Nephron (organoid): ENCODE results near the gene CTH.
"Not testable (repeated sequence)": the region's sequence is repeated elsewhere in the genome, so short reads cannot be mapped to it uniquely, and the experiment has no call there.

Experiments used
- H3K27ac Mint-ChIP-seq, 3 experiments: 2 replicates each; pipeline ENCODE4 v1.8.0; 2020; ENCODE audit warnings: mixed read lengths in 3 of 3, mild to moderate bottlenecking in 2 of 3, moderate library complexity in 1 of 3
- H3K27me3 Mint-ChIP-seq: 2 replicates; pipeline ENCODE4 v1.8.0; 2021; ENCODE audit warnings: low read depth, mild to moderate bottlenecking, moderate library complexity, mixed read lengths
- H3K36me3 Mint-ChIP-seq: 2 replicates; pipeline ENCODE4 v1.8.0; 2020; ENCODE audit warnings: low read depth, mixed read lengths
- H3K4me1 Mint-ChIP-seq: 2 replicates; pipeline ENCODE4 v1.8.0; 2020; ENCODE audit warnings: mixed read lengths
- H3K4me3 Mint-ChIP-seq, 3 experiments: 2 replicates each; pipeline ENCODE4 v1.8.0; 2020; ENCODE audit warnings: mild to moderate bottlenecking in 3 of 3, mixed read lengths in 3 of 3, moderate library complexity in 2 of 3
- H3K9me3 Mint-ChIP-seq: 2 replicates; pipeline ENCODE4 v1.8.0; 2020; ENCODE audit warnings: mixed read lengths
- CTCF ChIP-seq, 3 experiments: fragments of 200-600 bp; sonication (generic); IDR thresholded peaks; one replicate each; pipeline ENCODE4 v1.5.0; 2021; ENCODE audit warnings: antibody characterized with exemption in 3 of 3; ENCODE audit not compliant: unreplicated experiment in 3 of 3

CTH gene

GRCh38 chr1:70468180-70468579, 57.1 kb downstream of the CTH start:
- H3K27ac Mint-ChIP-seq, result no peak overlapping the region
- no peaks in the 10 kb centered on the region for H3K4me1 Mint-ChIP-seq
- no peaks in the 10 kb centered on the region for H3K27me3 Mint-ChIP-seq
- H3K9me3 Mint-ChIP-seq, result no peaks in the 10 kb centered on the region
- no peak overlapping the region for H3K4me3 Mint-ChIP-seq
- no peaks in the 10 kb centered on the region for H3K36me3 Mint-ChIP-seq
- TF ChIP-seq CTCF (IDR thresholded peaks at IDR 0.05; ENCODE audit: unreplicated experiment in 3 of 3), result no peak

GRCh38 chr1:70469184-70469583, 58.1 kb downstream of the CTH start:
- H3K9me3 Mint-ChIP-seq, H3K27ac Mint-ChIP-seq, H3K4me1 Mint-ChIP-seq, H3K36me3 Mint-ChIP-seq, H3K4me3 Mint-ChIP-seq, H3K27me3 Mint-ChIP-seq: not testable (repeated sequence)

DNA sequence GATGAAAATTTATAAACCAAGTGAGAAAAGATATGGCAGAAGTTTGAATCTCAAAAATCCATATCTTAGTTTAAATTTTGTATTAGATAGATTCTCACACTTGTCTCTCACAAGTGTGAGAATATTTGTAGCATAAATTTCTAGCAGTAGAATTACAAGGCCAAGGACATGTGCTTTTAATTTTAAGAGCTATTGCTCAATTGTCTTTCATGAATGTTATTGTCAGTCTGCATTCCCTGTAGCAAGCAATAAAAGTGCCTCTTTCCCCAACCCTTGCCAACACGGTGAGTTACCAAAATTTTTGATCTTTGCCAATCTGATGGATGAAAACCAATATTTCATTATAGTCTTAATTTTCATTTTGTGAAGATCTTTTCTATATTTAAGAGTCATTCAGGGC, 64.0 kb downstream of the CTH start:
- no peaks in the 10 kb centered on the region for H3K36me3 Mint-ChIP-seq
- no peaks in the 10 kb centered on the region for H3K4me1 Mint-ChIP-seq
- H3K27ac Mint-ChIP-seq, result no peak overlapping the region
- TF ChIP-seq CTCF (IDR thresholded peaks at IDR 0.05; ENCODE audit: unreplicated experiment in 3 of 3), result no peak
- no peaks in the 10 kb centered on the region for H3K9me3 Mint-ChIP-seq
- H3K4me3 Mint-ChIP-seq, result no peak overlapping the region
- no peaks in the 10 kb centered on the region for H3K27me3 Mint-ChIP-seq

- no peaks in the 10 kb centered on the region for H3K36me3 Mint-ChIP-seq
- no peaks in the 10 kb centered on the region for H3K4me1 Mint-ChIP-seq
- H3K27ac Mint-ChIP-seq, result no peak overlapping the region
- H3K27me3 Mint-ChIP-seq, result no peaks in the 10 kb centered on the region
- no peak overlapping the region for H3K4me3 Mint-ChIP-seq
- no peaks in the 10 kb centered on the region for H3K9me3 Mint-ChIP-seq
- TF ChIP-seq CTCF (IDR thresholded peaks at IDR 0.05; ENCODE audit: unreplicated experiment in 3 of 3), result no peak
These were observed 66.0 kb downstream of the CTH start for GRCh38 chr1:70477090-70477489.

- not testable (repeated sequence) for H3K27me3 Mint-ChIP-seq, H3K4me3 Mint-ChIP-seq, H3K9me3 Mint-ChIP-seq, H3K4me1 Mint-ChIP-seq, H3K27ac Mint-ChIP-seq, H3K36me3 Mint-ChIP-seq
These were observed 66.8 kb downstream of the CTH start for GRCh38 chr1:70477905-70478304.

DNA sequence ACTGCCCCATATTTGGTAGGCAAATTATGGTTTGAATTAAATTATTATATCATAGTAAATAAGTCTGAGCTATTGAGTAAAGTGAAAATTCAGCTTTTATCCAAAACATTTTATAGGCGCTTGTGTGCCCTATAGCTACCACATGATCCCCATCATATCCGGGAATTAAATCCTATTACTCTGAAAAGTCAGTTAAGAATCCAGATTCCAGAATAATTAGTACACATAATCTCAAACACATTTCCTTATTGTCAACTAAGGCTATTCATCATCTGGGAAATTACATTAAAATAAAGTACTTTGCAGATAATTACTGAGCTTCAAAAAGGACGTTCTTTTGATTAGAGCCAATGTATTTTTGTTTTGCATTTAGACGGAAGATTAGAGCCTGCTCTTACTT, 72.3 kb downstream of the CTH start:
- Mint-ChIP-seq H3K36me3 (no peaks in the 10 kb centered on the region), H3K27ac (no peak overlapping the region), H3K9me3 (no peaks in the 10 kb centered on the region), H3K4me1 (peaks cover 10% of the 10 kb centered on the region), H3K4me3 (no peak overlapping the region), H3K27me3 (no peaks in the 10 kb centered on the region)
- TF ChIP-seq CTCF (IDR thresholded peaks at IDR 0.05; ENCODE audit: unreplicated experiment in 3 of 3), result no peak

- Mint-ChIP-seq H3K36me3 (no peaks in the 10 kb centered on the region), H3K27ac (no peak overlapping the region), H3K9me3 (peaks cover 6% of the 10 kb centered on the region), H3K27me3 (no peaks in the 10 kb centered on the region), H3K4me1 (peaks cover 11% of the 10 kb centered on the region), H3K4me3 (no peak overlapping the region)
- TF ChIP-seq CTCF (IDR thresholded peaks at IDR 0.05; ENCODE audit: unreplicated experiment in 3 of 3), result no peak
These were observed 74.6 kb downstream of the CTH start for GRCh38 chr1:70485624-70486023.
